Measurements from ENCODE around the gene POLR1E. TPM values are rescaled to one million over a fixed set of nuclear protein-coding genes. Genes with fewer than 3 reads are reported as not detected.
A peak's percentile ranks its signal among the peaks of the same experiment; 100 is the strongest.

Gene POLR1E
- total and polyA plus RNA-seq, 9 of the 15 experiments (the other 6 are each of a cell fraction or from before 2014, with no cell fraction given), result 18.9 to 102 (median 74.4) TPM

DNA sequence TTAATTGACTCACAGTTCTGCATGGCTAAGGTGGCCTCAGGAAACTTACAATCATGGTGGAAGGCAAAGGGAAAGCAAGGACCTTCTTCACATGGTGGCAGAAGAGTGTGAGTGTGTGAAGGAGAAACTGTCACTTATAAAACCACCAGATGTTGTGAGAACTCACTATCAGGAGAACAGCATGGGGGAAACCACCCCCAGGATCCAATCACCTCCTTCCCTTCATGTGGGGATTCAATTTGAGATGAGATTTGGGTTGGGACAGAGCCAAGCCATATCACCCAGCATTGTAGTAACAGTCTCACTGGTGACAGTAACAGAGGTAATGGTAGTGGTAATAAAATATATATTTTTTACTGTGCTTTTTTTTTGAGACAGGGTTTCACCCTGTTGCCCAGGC, 38.6 kb upstream of the POLR1E start (continued):
- no peak for TF ChIP-seq ZNF384 (IDR thresholded peaks at IDR 0.05; ENCODE audit: low read depth, low read length)
- TF ChIP-seq HNRNPK (IDR thresholded peaks at IDR 0.05; ENCODE audit: low read depth, low read length, poor library complexity, severe bottlenecking), result no peak
- TF ChIP-seq BCOR (IDR thresholded peaks at IDR 0.05), result no peak
- TF ChIP-seq, protein P1, sequence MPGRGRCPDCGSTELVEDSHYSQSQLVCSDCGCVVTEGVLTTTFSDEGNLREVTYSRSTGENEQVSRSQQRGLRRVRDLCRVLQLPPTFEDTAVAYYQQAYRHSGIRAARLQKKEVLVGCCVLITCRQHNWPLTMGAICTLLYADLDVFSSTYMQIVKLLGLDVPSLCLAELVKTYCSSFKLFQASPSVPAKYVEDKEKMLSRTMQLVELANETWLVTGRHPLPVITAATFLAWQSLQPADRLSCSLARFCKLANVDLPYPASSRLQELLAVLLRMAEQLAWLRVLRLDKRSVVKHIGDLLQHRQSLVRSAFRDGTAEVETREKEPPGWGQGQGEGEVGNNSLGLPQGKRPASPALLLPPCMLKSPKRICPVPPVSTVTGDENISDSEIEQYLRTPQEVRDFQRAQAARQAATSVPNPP (IDR thresholded peaks at IDR 0.05; ENCODE audit: borderline replicate concordance, insufficient read depth, insufficient read length), result no peak

DNA sequence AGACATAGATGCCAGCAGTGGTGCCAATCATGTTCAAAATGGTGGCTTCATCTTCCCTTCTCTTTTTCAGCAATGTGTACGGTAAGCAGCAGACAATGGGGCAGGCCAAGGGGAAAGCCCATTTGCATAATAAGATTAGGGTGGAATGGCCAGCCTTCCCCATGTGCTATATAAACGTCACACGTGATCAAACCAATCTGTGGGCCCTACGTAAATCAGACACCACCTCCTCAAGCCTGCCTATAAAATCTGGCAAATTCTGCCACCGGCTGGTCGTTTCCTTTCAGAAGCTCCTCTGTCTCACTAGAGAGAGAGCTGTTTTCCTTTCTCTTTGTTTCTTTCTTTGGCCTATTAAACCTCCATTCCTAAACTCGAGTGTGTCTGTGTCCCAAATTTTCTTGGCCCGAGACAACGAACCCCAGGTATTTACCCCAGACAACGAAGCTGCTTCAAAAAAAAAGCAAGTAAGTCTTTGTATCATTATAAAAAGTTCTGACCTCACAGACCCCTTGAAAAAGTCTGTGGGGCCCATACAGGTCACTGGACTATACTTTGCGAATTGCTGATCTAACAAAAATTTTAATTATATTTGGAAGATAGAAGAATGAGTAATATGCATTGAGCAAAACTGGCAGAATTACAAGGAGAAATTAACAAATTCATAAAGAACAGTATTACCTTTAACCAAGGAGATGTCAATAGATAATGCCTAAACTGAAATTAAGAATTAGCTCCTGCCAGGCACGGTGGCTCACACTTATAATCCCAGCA, 35.7 kb upstream of the POLR1E start:
- CTCF ChIA-PET (ENCODE audit: low intra/inter-chr PET ratio), result no interaction called here
- FAIRE-seq, result no peak
- no peak for ATAC-seq
- H3K9me3 ChIP-seq (replicated peaks; ENCODE audit: control insufficient read depth, insufficient read depth, low read depth, low read length), result no peaks in the 10 kb centered on the region
- intact Hi-C loops (cut with micrococcal nuclease), result no loop called here
- in situ Hi-C loops (cut with MboI), result no loop called here
- no peak for DNase-seq (ENCODE audit: extremely low read depth in 1 of 4, low spot score in 3 of 4)
- peaks cover 17% of the 10 kb centered on the region for H4K20me1 ChIP-seq (replicated peaks; ENCODE audit: control insufficient read depth, insufficient read depth, low read length)
- BruUV-seq (replicated peaks), result no TSS peak
- no peak overlapping the region for H2AFZ ChIP-seq (ENCODE audit: low read depth, low read length)
- peaks cover 24% of the 10 kb centered on the region for H3K36me3 ChIP-seq (ENCODE audit: control insufficient read depth, insufficient read depth, low read length)
- H3K27me3 ChIP-seq (ENCODE audit: control insufficient read depth in 2 of 2, insufficient read depth in 2 of 2, low read length in 2 of 2), result no peaks in the 10 kb centered on the region
- H3K79me2 ChIP-seq (ENCODE audit: control insufficient read depth, insufficient read depth, low read length), result peaks cover 84% of the 10 kb centered on the region
- no peak overlapping the region for H3K27ac ChIP-seq (ENCODE audit: extremely low read depth, low read depth, low read length)
- POLR2A ChIA-PET, result interaction anchor here (0.6 to 6.7 kb wide), 8 partner anchors 8 to 1315 kb away, joined by 3 to 65 read pairs (median 3); partner anchors contain the start of gene ZBTB5
- no peak overlapping the region for H3K9ac ChIP-seq (ENCODE audit: insufficient read depth in 1 of 2, low read depth in 2 of 2, low read length in 2 of 2)
- H3K4me2 ChIP-seq (ENCODE audit: insufficient read depth, low read length), result no peak overlapping the region
- H3K4me3 ChIP-seq, result no peak overlapping the region
- WGBS (ENCODE audit: insufficient coverage, low coverage, missing lambda C conversion rate), result 84% methylated on average over 12 of the region's 12 CpGs
- no peaks in the 10 kb centered on the region for H3K9me1 ChIP-seq (ENCODE audit: control insufficient read depth, insufficient read depth, low read length)
- H3K4me1 ChIP-seq (replicated peaks in 1 of 2; ENCODE audit: control insufficient read depth in 2 of 2, insufficient read depth in 2 of 2, low read length in 2 of 2), result peaks cover 0 to 6% of the 10 kb centered on the region in 2 experiments; a peak in 1 of 5 replicates
- no peak for TF ChIP-seq ZNF780A (CRISPR knock-in tag; IDR thresholded peaks at IDR 0.05)
- TF ChIP-seq, protein P2, sequence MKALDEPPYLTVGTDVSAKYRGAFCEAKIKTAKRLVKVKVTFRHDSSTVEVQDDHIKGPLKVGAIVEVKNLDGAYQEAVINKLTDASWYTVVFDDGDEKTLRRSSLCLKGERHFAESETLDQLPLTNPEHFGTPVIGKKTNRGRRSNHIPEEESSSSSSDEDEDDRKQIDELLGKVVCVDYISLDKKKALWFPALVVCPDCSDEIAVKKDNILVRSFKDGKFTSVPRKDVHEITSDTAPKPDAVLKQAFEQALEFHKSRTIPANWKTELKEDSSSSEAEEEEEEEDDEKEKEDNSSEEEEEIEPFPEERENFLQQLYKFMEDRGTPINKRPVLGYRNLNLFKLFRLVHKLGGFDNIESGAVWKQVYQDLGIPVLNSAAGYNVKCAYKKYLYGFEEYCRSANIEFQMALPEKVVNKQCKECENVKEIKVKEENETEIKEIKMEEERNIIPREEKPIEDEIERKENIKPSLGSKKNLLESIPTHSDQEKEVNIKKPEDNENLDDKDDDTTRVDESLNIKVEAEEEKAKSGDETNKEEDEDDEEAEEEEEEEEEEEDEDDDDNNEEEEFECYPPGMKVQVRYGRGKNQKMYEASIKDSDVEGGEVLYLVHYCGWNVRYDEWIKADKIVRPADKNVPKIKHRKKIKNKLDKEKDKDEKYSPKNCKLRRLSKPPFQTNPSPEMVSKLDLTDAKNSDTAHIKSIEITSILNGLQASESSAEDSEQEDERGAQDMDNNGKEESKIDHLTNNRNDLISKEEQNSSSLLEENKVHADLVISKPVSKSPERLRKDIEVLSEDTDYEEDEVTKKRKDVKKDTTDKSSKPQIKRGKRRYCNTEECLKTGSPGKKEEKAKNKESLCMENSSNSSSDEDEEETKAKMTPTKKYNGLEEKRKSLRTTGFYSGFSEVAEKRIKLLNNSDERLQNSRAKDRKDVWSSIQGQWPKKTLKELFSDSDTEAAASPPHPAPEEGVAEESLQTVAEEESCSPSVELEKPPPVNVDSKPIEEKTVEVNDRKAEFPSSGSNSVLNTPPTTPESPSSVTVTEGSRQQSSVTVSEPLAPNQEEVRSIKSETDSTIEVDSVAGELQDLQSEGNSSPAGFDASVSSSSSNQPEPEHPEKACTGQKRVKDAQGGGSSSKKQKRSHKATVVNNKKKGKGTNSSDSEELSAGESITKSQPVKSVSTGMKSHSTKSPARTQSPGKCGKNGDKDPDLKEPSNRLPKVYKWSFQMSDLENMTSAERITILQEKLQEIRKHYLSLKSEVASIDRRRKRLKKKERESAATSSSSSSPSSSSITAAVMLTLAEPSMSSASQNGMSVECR (CRISPR knock-in tag; IDR thresholded peaks at IDR 0.05), result no peak
- peak; percentile 84 for TF ChIP-seq ZNF316 (IDR thresholded peaks at IDR 0.05)
- TF ChIP-seq SUPT5H (IDR thresholded peaks at IDR 0.05), result no peak
- TF ChIP-seq ARHGAP35 (IDR thresholded peaks at IDR 0.05; ENCODE audit: partially characterized antibody), result no peak
- TF ChIP-seq CREB1 (IDR thresholded peaks at IDR 0.05), result no peak
- TF ChIP-seq CREB1 (CRISPR knock-in tag; IDR thresholded peaks at IDR 0.05), result no peak
- TF ChIP-seq, protein P3, sequence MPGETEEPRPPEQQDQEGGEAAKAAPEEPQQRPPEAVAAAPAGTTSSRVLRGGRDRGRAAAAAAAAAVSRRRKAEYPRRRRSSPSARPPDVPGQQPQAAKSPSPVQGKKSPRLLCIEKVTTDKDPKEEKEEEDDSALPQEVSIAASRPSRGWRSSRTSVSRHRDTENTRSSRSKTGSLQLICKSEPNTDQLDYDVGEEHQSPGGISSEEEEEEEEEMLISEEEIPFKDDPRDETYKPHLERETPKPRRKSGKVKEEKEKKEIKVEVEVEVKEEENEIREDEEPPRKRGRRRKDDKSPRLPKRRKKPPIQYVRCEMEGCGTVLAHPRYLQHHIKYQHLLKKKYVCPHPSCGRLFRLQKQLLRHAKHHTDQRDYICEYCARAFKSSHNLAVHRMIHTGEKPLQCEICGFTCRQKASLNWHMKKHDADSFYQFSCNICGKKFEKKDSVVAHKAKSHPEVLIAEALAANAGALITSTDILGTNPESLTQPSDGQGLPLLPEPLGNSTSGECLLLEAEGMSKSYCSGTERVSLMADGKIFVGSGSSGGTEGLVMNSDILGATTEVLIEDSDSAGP (CRISPR knock-in tag; IDR thresholded peaks at IDR 0.05), result no peak
- TF ChIP-seq MAFG (tag; conservative IDR thresholded peaks at IDR 0.05), result peak; percentile 45; the same call in 1 of the 2 replicates
- peak; percentile 69 for TF ChIP-seq C11orf30 (IDR thresholded peaks at IDR 0.05; ENCODE audit: low read depth)
- peak; percentile 58 for TF ChIP-seq MAFF (IDR thresholded peaks at IDR 0.05; ENCODE audit: low read length)

All from K562 (cell line).